ENCODE results near the gene CASP4. TPM values are rescaled to one million over a fixed set of nuclear protein-coding genes. Genes with fewer than 3 reads are reported as not detected.

The CASP4 gene
- not detected in 2 replicates for polyA plus RNA-seq
- polyA minus RNA-seq, result not detected in 2 replicates

- TF ChIP-seq SMC3 (conservative IDR thresholded peaks at IDR 0.05; ENCODE audit: poor library complexity), result no peak
- TF ChIP-seq EZH2 (IDR thresholded peaks at IDR 0.05; ENCODE audit: borderline replicate concordance, insufficient read depth, low read length, poor library complexity, severe bottlenecking), result no peak
- Histone ChIP-seq H2AFZ (ENCODE audit: low read depth, low read length) (no peak within 1 kb of the TSS), H3K4me3 (ENCODE audit: low read length) (no peak within 1 kb of the TSS), H3K27ac (ENCODE audit: low read length) (no peak within 1 kb of the TSS), H3K9me2 (ENCODE audit: insufficient read depth, low read length) (no peaks in the 10 kb centered on the region), H3K36me3 (ENCODE audit: insufficient read depth, low read length) (no peaks in the 10 kb centered on the region), H3F3A (ENCODE audit: insufficient read depth, low read length, poor library complexity, severe bottlenecking) (no peaks in the 10 kb centered on the region), H3K27me3 (ENCODE audit: insufficient read depth, low read depth, low read length) (no peaks in the 10 kb centered on the region), H3K4me2 (ENCODE audit: low read length) (no peak within 1 kb of the TSS), H3K79me2 (replicated peaks; ENCODE audit: insufficient read depth, low read length) (no peaks in the 10 kb centered on the region), H3K9ac (ENCODE audit: low read length) (no peak within 1 kb of the TSS), H3K9me3 (ENCODE audit: low read length) (no peaks in the 10 kb centered on the region), H4K20me1 (ENCODE audit: insufficient read depth) (no peaks in the 10 kb centered on the region)
Observed at GRCh38 chr11:104968355-104968855, at the start of gene CASP4. CASP4 (minus strand) TSS chr11:104968574; CDS start chr11:104968525, 49 bp downstream.

GRCh38 chr11:105007463-105007862 lies 39.1 kb upstream of the CASP4 start:
- Histone ChIP-seq H3K27ac (ENCODE audit: low read length) (no peak overlapping the region), H3K9me3 (ENCODE audit: low read length) (no peaks in the 10 kb centered on the region), H2AFZ (ENCODE audit: low read depth, low read length) (no peak overlapping the region), H3K9ac (ENCODE audit: low read length) (no peak overlapping the region), H3K36me3 (ENCODE audit: insufficient read depth, low read length) (no peaks in the 10 kb centered on the region), H3K79me2 (replicated peaks; ENCODE audit: insufficient read depth, low read length) (no peaks in the 10 kb centered on the region), H3K4me3 (ENCODE audit: low read length) (no peak overlapping the region), H3K9me2 (ENCODE audit: insufficient read depth, low read length) (no peaks in the 10 kb centered on the region), H3F3A (ENCODE audit: insufficient read depth, low read length, poor library complexity, severe bottlenecking) (no peaks in the 10 kb centered on the region), H4K20me1 (ENCODE audit: insufficient read depth) (no peaks in the 10 kb centered on the region), H3K27me3 (ENCODE audit: insufficient read depth, low read depth, low read length) (no peaks in the 10 kb centered on the region), H3K4me2 (ENCODE audit: low read length) (no peak overlapping the region)
- TF ChIP-seq REST (IDR thresholded peaks at IDR 0.05; ENCODE audit: borderline replicate concordance) (no peak), SMC3 (conservative IDR thresholded peaks at IDR 0.05; ENCODE audit: poor library complexity) (no peak), TAF1 (IDR thresholded peaks at IDR 0.05; ENCODE audit: low read depth) (no peak), POLR2AphosphoS5 (IDR thresholded peaks at IDR 0.05) (no peak), EP300 (conservative IDR thresholded peaks at IDR 0.05; ENCODE audit: poor library complexity, severe bottlenecking) (no peak), EZH2 (IDR thresholded peaks at IDR 0.05; ENCODE audit: borderline replicate concordance, insufficient read depth, low read length, poor library complexity, severe bottlenecking) (no peak), MXI1 (conservative IDR thresholded peaks at IDR 0.05; ENCODE audit: poor library complexity, severe bottlenecking) (no peak), RAD21 (conservative IDR thresholded peaks at IDR 0.05) (no peak)
- TF ChIP-seq, protein P1, sequence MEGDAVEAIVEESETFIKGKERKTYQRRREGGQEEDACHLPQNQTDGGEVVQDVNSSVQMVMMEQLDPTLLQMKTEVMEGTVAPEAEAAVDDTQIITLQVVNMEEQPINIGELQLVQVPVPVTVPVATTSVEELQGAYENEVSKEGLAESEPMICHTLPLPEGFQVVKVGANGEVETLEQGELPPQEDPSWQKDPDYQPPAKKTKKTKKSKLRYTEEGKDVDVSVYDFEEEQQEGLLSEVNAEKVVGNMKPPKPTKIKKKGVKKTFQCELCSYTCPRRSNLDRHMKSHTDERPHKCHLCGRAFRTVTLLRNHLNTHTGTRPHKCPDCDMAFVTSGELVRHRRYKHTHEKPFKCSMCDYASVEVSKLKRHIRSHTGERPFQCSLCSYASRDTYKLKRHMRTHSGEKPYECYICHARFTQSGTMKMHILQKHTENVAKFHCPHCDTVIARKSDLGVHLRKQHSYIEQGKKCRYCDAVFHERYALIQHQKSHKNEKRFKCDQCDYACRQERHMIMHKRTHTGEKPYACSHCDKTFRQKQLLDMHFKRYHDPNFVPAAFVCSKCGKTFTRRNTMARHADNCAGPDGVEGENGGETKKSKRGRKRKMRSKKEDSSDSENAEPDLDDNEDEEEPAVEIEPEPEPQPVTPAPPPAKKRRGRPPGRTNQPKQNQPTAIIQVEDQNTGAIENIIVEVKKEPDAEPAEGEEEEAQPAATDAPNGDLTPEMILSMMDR (IDR thresholded peaks at IDR 0.05; ENCODE audit: poor library complexity, severe bottlenecking), result no peak

Data from neural cell (in vitro differentiated cells).